Measurements from ENCODE around the gene SFXN4.

DNA sequence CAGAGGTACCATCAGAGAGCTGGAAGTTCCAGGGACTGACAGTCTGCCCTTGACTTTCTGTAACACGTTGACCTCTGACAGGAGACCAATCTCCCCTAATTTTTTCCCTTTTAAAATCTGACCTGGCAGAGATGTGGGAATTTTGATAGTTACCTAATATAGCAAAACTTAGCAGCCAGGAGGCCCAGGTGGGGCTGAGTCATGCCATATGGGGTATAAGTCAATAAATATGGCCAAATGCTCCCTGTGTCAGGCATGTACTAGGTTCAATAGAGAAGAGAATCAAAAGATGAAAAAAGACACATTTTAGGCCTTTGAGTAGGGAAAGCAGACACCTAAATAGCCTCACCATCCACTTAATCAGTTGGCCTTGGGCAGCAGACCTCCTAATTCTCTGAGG lies 35.7 kb upstream of the SFXN4 start:
- no peak for TF ChIP-seq CTCF (conservative IDR thresholded peaks at IDR 0.05 in 1 of 2, IDR thresholded peaks at IDR 0.05 in 1 of 2; ENCODE audit: low read depth in 1 of 2, low read length in 2 of 2)
- TF ChIP-seq EZH2 (IDR thresholded peaks at IDR 0.05; ENCODE audit: low read length, missing control alignments), result no peak
